HG02759 (cell line): ENCODE results near the gene TXNDC2.
"Not testable (repeated sequence)": the region's sequence is repeated elsewhere in the genome, so short reads cannot be mapped to it uniquely, and the experiment has no call there.

Experiments used
- ATAC-seq: cut with Tn5 transposase; IDR thresholded peaks from one replicate; pipeline ENCODE4 v1.9.1; 2021; ENCODE audit warnings: mild to moderate bottlenecking, moderate library complexity; ENCODE audit not compliant: unreplicated experiment

TXNDC2 gene

GRCh38 chr18:9885170-9886004, at the start of gene TXNDC2:
TSS of gene TXNDC2 (plus strand) at chr18:9885973. CDS start at chr18:9886681, 708 bp downstream.
- ATAC-seq = no peak

- ATAC-seq = no peak
Observed at GRCh38 chr18:9838144-9838877, 47.5 kb upstream of the TXNDC2 start.

GRCh38 chr18:9839211-9839610, 46.6 kb upstream of the TXNDC2 start:
- ATAC-seq = no peak

- ATAC-seq = no peak
Observed at GRCh38 chr18:9839853-9840252, 45.9 kb upstream of the TXNDC2 start.

- ATAC-seq = no peak
Observed at GRCh38 chr18:9841752-9842151, 44.0 kb upstream of the TXNDC2 start.

GRCh38 chr18:9842448-9842847, 43.3 kb upstream of the TXNDC2 start:
- ATAC-seq = no peak

GRCh38 chr18:9845256-9845655, 40.5 kb upstream of the TXNDC2 start:
- no peak for ATAC-seq

GRCh38 chr18:9846162-9846925, 39.4 kb upstream of the TXNDC2 start:
- no peak for ATAC-seq

GRCh38 chr18:9848170-9848879, 37.4 kb upstream of the TXNDC2 start:
- ATAC-seq = no peak

- no peak for ATAC-seq
Observed at GRCh38 chr18:9849407-9850283, 36.1 kb upstream of the TXNDC2 start.

- no peak for ATAC-seq
Observed at GRCh38 chr18:9850309-9850708, 35.5 kb upstream of the TXNDC2 start.

GRCh38 chr18:9851511-9851910, 34.3 kb upstream of the TXNDC2 start:
- no peak for ATAC-seq

GRCh38 chr18:9852266-9853081, 33.3 kb upstream of the TXNDC2 start:
- no peak for ATAC-seq

- no peak for ATAC-seq
Observed at GRCh38 chr18:9854801-9855676, 30.7 kb upstream of the TXNDC2 start.

GRCh38 chr18:9855681-9856080, 30.1 kb upstream of the TXNDC2 start:
- no peak for ATAC-seq

GRCh38 chr18:9856092-9856491, 29.7 kb upstream of the TXNDC2 start:
- no peak for ATAC-seq

- not testable (repeated sequence) for ATAC-seq
Observed at GRCh38 chr18:9857479-9857998, 28.2 kb upstream of the TXNDC2 start.

- ATAC-seq = no peak
Observed at GRCh38 chr18:9858642-9859041, 27.1 kb upstream of the TXNDC2 start.
